Adrenal gland (tissue), 5 donors: ENCODE measurements around the gene DGCR6L.
"Not testable (repeated sequence)": the region's sequence is repeated elsewhere in the genome, so short reads cannot be mapped to it uniquely, and the experiment has no call there.

ENCODE experiments used
- POLR2A ChIP-seq, 2 donors: fragments of 450-650 bp; IDR thresholded peaks; one replicate each; pipeline ENCODE4 v1.6.1; 2017; ENCODE audit warnings: antibody characterized with exemption in 2 of 2, mild to moderate bottlenecking in 2 of 2, moderate library complexity in 1 of 2
- TF ChIP-seq, protein P1 (sequence below), 6 experiments: fragments of 450-650 bp in 4 of 6; fragments of 200-600 bp in 2 of 6; sonication (generic) in 1 of 6; IDR thresholded peaks; 1 replicate in 5 of 6; 2 replicates in 1 of 6; pipeline versions ENCODE4 v1.5.1 to v1.8.0; 2016 to 2021; ENCODE audit warnings: antibody characterized with exemption in 6 of 6, mild to moderate bottlenecking in 2 of 6, moderate library complexity in 1 of 6
- donor health status: DM: no; HTN: no; CAD: no.

DNA sequence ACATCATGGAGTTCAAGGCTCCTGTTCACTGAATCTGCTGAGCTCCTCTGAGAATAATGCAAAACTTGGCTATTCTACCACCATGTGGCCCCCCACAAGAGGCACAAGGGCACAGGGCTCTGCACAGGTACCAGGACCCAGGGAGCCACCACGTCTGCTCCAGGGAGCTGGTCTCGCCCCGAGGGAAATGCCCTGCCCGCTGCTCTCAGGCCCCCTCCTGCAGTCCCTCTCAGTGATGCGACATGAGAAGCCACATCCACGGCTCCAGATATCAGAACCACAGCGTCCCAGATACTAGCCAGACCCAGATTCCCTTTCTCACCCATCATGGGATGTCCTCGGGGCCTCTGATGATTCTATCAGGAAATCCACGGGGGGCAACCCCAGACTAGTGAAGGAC lies 47.0 kb upstream of the DGCR6L start:
- TF ChIP-seq, protein P1, sequence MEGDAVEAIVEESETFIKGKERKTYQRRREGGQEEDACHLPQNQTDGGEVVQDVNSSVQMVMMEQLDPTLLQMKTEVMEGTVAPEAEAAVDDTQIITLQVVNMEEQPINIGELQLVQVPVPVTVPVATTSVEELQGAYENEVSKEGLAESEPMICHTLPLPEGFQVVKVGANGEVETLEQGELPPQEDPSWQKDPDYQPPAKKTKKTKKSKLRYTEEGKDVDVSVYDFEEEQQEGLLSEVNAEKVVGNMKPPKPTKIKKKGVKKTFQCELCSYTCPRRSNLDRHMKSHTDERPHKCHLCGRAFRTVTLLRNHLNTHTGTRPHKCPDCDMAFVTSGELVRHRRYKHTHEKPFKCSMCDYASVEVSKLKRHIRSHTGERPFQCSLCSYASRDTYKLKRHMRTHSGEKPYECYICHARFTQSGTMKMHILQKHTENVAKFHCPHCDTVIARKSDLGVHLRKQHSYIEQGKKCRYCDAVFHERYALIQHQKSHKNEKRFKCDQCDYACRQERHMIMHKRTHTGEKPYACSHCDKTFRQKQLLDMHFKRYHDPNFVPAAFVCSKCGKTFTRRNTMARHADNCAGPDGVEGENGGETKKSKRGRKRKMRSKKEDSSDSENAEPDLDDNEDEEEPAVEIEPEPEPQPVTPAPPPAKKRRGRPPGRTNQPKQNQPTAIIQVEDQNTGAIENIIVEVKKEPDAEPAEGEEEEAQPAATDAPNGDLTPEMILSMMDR (IDR thresholded peaks at IDR 0.05): not testable (repeated sequence)
- TF ChIP-seq POLR2A (IDR thresholded peaks at IDR 0.05): not testable (repeated sequence)
